Heart left ventricle (tissue), 16 donors: ENCODE data around the gene TUBB2B. TPM values are rescaled to one million over a fixed set of nuclear protein-coding genes. Genes with fewer than 3 reads are reported as not detected.
A peak's percentile ranks its signal among the peaks of the same experiment; 100 is the strongest.

Experiments used
- ATAC-seq, 4 donors: fragments of 200-7000 bp; cut with Tn5 transposase; one replicate each; pipeline ENCODE4 v1.9.1; 2020 to 2022; ENCODE audit warnings: moderate library complexity in 4 of 4, mild to moderate bottlenecking in 3 of 4, moderate number of reproducible peaks in 1 of 4
- DNase-seq, 5 donors: peaks; one replicate each; pipeline ENCODE4 v3.0.0-alpha.2; 2020
- H3K27ac ChIP-seq, 12 donors: fragments of 200-600 bp; sonication (generic) in 4 of 12; one replicate each; pipeline versions ENCODE4 v1.5.0 to v1.8.0; 2016 to 2022; ENCODE audit warnings: mild to moderate bottlenecking in 2 of 12
- H3K27me3 ChIP-seq, 9 donors: fragments of 200-600 bp; sonication (generic) in 2 of 9; one replicate each; pipeline versions ENCODE4 v1.5.1 to v1.8.0; 2016 to 2022; ENCODE audit warnings: mild to moderate bottlenecking in 3 of 9
- H3K36me3 ChIP-seq, 9 donors: fragments of 200-600 bp; sonication (generic) in 2 of 9; one replicate each; pipeline versions ENCODE4 v1.5.0 to v1.8.0; 2018 to 2022; ENCODE audit warnings: mild to moderate bottlenecking in 2 of 9
- H3K4me1 ChIP-seq, 12 donors: fragments of 200-600 bp; sonication (generic) in 4 of 12; one replicate each; pipeline versions ENCODE4 v1.5.0 to v1.8.0; 2016 to 2022; ENCODE audit warnings: mild to moderate bottlenecking in 3 of 12
- H3K4me3 ChIP-seq, 12 donors: fragments of 200-600 bp; sonication (generic) in 4 of 12; one replicate each; pipeline versions ENCODE4 v1.5.0 to v1.8.0; 2017 to 2022; ENCODE audit warnings: mild to moderate bottlenecking in 9 of 12, moderate library complexity in 4 of 12
- H3K9me3 ChIP-seq, 12 donors: fragments of 200-600 bp; sonication (generic) in 4 of 12; one replicate each; pipeline versions ENCODE4 v1.5.0 to v1.8.0; 2016 to 2022; ENCODE audit warnings: mild to moderate bottlenecking in 1 of 12
- CTCF ChIP-seq, 12 donors: fragments of 200-600 bp; sonication (generic) in 4 of 12; IDR thresholded peaks; one replicate each; pipeline versions ENCODE4 v1.5.0 to v1.8.0; 2018 to 2022; ENCODE audit warnings: antibody characterized with exemption in 12 of 12, mild to moderate bottlenecking in 5 of 12
- POLR2A ChIP-seq, 2 donors: fragments of 450-650 bp; IDR thresholded peaks; one replicate each; pipeline ENCODE4 v1.6.1; 2017; ENCODE audit warnings: antibody characterized with exemption in 2 of 2, mild to moderate bottlenecking in 2 of 2, moderate library complexity in 2 of 2
- WGBS, 4 donors: extraction: QIAGEN DNeasy Blood & Tissue Kit in 2 of 4; methylation state at CpG; one replicate each; pipeline versions ENCODE4 v1.1.5 to v1.1.7; 2013 to 2018; 5-methylcytosine and 5-hydroxymethylcytosine counted together
- intact Hi-C, 10 donors: fragments of 100-400 bp; cut with DNase I; formaldehyde crosslinking; loops; one replicate each; pipeline versions ENCODE4 v1.11.1 to v1.14.2; 2022
- polyA plus RNA-seq, 2 donors: library from polyadenylated mRNA; stranded (reverse); fragments of 200-250 nt; gene quantifications; one replicate each; pipeline ENCODE4 v1.2.3, GENCODE V29; 2013
- total RNA-seq, 9 donors: library from RNA; depleted of rRNA in 2 of 9; stranded (reverse); fragments of >200 nt in 2 of 9; fragmentation: NEBNext Ultra II Directional in 3 of 9; extraction: Animal tissue kit (Norgen Biotek cat#: 25700) in 3 of 9; gene quantifications; one replicate each; pipeline versions ENCODE4 v1.1.0 to v1.2.4, GENCODE V29; 2016 to 2023
- donor health status: ischemic (EF 13 %, LVEDD 7.1; RV severe dilation, severe dysfunction).
- donor health status: healthy with polysubstance abuse.
- donor health status: DM: no; HTN: yes; CAD: no.
- donor health status: DM: no; HTN: no; CAD: no.
- donor health status: ischemic (EF 25% LVEDD 6.9; RV normal size, moderate dysfunction).
- donor health status: ischemic (EF 25% LVEDD 5.7; RV mildly dilated, moderate dysfunction).
- donor health status: healthy.
- donor health status: DM: yes; HTN: yes; CAD: no.
- donor health status: ischemic (EF 35%, LVEDD 5.7; RV mildly dilated, moderate dysfunction).
- donor health status: nonischemic (EF 11% LVEDD 7.7; RV severe dilation, severe dysfunction).
- donor health status: DM: yes; HTN: yes; CAD: no.
- donor health status: PGD.
- donor health status: ischemic (EF 29% LVEDD 5.4; RV normal size, mild dysfunction).
- donor health status: nonischemic (EF 23%, LVEDD 6.1; RV moderate dilation, normal function).

Gene TUBB2B
- total and polyA plus RNA-seq, 11 donors: 0.90 to 3.4 (median 1.5) TPM

- Histone ChIP-seq H3K4me3 (no peak overlapping the region), H3K36me3 (no peaks in the 10 kb centered on the region), H3K9me3 (no peaks in the 10 kb centered on the region), H3K4me1 (peaks cover 0 to 3% (median 0%) of the 10 kb centered on the region in 12 donors), H3K27me3 (peaks cover 0 to 6% (median 0%) of the 10 kb centered on the region in 9 donors), H3K27ac (no peak overlapping the region)
- TF ChIP-seq CTCF (IDR thresholded peaks at IDR 0.05): no peak
- TF ChIP-seq POLR2A (IDR thresholded peaks at IDR 0.05): no peak
- WGBS, 4 donors: 93 to 98% (median 96%) methylated on average over 2 of the region's 2 CpGs
- DNase-seq: no peak
- ATAC-seq: no peak
- intact Hi-C loops: no loop called here
Observed at GRCh38 chr6:3213334-3213695, 14.1 kb downstream of the TUBB2B start.

GRCh38 chr6:3212261-3212660, 15.2 kb downstream of the TUBB2B start:
- no peak for TF ChIP-seq CTCF (IDR thresholded peaks at IDR 0.05)
- TF ChIP-seq POLR2A (IDR thresholded peaks at IDR 0.05): no peak
- H3K4me3 ChIP-seq: no peak overlapping the region
- peaks cover 0 to 11% (median 0%) of the 10 kb centered on the region in 9 donors for H3K27me3 ChIP-seq
- intact Hi-C loops: no loop called here
- no peaks in the 10 kb centered on the region for H3K36me3 ChIP-seq
- DNase-seq (no peak), ATAC-seq (no peak)
- H3K4me1 ChIP-seq: peaks cover 0 to 3% (median 0%) of the 10 kb centered on the region in 12 donors
- WGBS, 4 donors: 95 to 98% (median 96%) methylated on average over 6 of the region's 6 CpGs
- peak overlapping the region in 1 of 12 donors; percentile 49 for H3K27ac ChIP-seq
- H3K9me3 ChIP-seq: no peaks in the 10 kb centered on the region

- 78 to 86% (median 79%) methylated on average over 5 of the region's 5 CpGs for WGBS, 4 donors
Observed at GRCh38 chr6:3211681-3212080, 15.8 kb downstream of the TUBB2B start.

DNA sequence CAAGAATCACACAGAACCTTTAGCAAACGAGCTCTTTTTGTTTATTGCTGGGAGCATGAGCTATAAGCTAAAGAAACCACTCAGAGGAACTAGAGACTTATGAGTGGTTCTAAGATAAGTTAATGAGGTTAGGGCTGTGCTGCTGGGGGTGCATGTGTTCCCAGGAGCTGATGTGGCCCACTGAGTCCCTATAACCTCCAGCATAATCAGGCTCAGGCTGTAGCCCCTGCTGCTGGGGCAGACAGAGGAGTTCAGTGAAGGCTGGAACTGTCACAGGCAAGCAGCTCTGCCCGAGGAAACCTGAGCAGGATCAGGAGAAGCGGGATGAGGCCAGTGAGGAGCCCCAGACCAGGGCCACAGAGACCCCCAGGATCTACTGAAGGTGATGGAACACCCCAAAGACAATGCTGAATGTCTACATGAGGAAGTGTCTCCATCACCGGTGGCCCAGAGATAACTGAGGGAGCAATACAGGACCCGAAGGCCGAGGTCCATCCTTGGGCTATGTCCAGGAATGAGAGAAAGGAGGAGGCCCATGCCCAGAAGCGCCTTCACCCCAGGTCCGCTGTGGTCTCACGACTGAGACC, 17.3 kb downstream of the TUBB2B start:
- no peaks in the 10 kb centered on the region for H3K9me3 ChIP-seq
- H3K27me3 ChIP-seq: peaks cover 0 to 11% (median 0%) of the 10 kb centered on the region in 9 donors
- peaks cover 0 to 3% (median 0%) of the 10 kb centered on the region in 12 donors for H3K4me1 ChIP-seq
- TF ChIP-seq CTCF (IDR thresholded peaks at IDR 0.05) (no peak), POLR2A (IDR thresholded peaks at IDR 0.05) (no peak)
- WGBS, 4 donors: 88 to 90% (median 89%) methylated on average over 9 of the region's 9 CpGs
- no peaks in the 10 kb centered on the region for H3K36me3 ChIP-seq
- ATAC-seq (no peak), DNase-seq (no peak)
- intact Hi-C loops: no loop called here
- no peak overlapping the region for H3K27ac ChIP-seq
- H3K4me3 ChIP-seq: no peak overlapping the region

More at GRCh38 chr6:3211681-3212080, 15.8 kb downstream of the TUBB2B start:
- Histone ChIP-seq H3K27ac (peak overlapping the region in 1 of 12 donors; percentile 49), H3K4me1 (peaks cover 0 to 3% (median 0%) of the 10 kb centered on the region in 12 donors), H3K27me3 (peaks cover 0 to 11% (median 0%) of the 10 kb centered on the region in 9 donors), H3K9me3 (no peaks in the 10 kb centered on the region), H3K4me3 (no peak overlapping the region), H3K36me3 (no peaks in the 10 kb centered on the region)
- ATAC-seq: no peak
- intact Hi-C loops: no loop called here
- DNase-seq: no peak
- TF ChIP-seq CTCF (IDR thresholded peaks at IDR 0.05): no peak
- TF ChIP-seq POLR2A (IDR thresholded peaks at IDR 0.05): no peak
